ENCODE measurements around the gene TBC1D9. TPM values are rescaled to one million over a fixed set of nuclear protein-coding genes. Genes with fewer than 3 reads are reported as not detected.

The TBC1D9 gene
- total RNA-seq, 1 experiment from 2014 or later = 0.70 TPM

GRCh38 chr4:140744421-140744820 lies 11.8 kb downstream of the TBC1D9 start (continued):
- TF ChIP-seq ELF4 (CRISPR knock-in tag; IDR thresholded peaks at IDR 0.05; ENCODE audit: low read depth) (no peak), ATF6 (CRISPR knock-in tag; IDR thresholded peaks at IDR 0.05) (no peak)

- POLR2A ChIA-PET = interaction anchor here (1.0 kb wide), 1 partner anchor 13 kb away, joined by 3 read pairs; the partner anchor contains the start of gene TBC1D9
- no peak overlapping the region for H3K27ac Mint-ChIP-seq
Observed at GRCh38 chr4:140743194-140743931, 12.8 kb downstream of the TBC1D9 start.

DNA sequence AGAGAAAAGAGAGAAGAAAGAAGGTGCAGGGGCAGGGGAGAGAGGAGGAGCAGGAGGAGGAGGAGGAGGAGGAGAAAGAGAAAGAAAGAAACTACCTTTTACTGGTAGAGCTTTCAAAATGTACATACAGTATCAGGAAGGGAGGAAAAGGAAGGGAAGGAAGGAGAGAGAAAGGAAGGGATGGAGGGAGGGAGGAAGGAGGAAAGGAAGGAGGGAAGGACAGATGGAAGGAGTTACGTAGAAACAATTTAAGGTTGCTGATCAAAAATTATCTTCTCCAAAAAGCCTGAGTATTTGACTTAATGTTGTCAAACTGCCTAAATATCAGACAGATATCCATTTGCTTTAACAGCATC lies 13.4 kb downstream of the TBC1D9 start:
- DNase-seq (ENCODE audit: low spot score) (no peak), ATAC-seq (no peak)
- no peaks in the 10 kb centered on the region for H3K27me3 Mint-ChIP-seq (ENCODE audit: low read depth)
- POLR2A ChIA-PET = interaction anchor here (1.0 kb wide), 1 partner anchor 14 kb away, joined by 3 read pairs; the partner anchor contains the start of gene TBC1D9
- H3K36me3 Mint-ChIP-seq = no peaks in the 10 kb centered on the region
- H3K4me1 Mint-ChIP-seq = peaks cover 59% of the 10 kb centered on the region
- no peak overlapping the region for H3K27ac Mint-ChIP-seq
- H3K9me3 Mint-ChIP-seq = peaks cover under 1% of the 10 kb centered on the region; the same call in 1 of the 2 replicates
- CTCF ChIA-PET = interaction anchor here (0.6 to 1.8 kb wide), 9 partner anchors 10 to 174 kb away, joined by 3 to 13 read pairs (median 3); partner anchors contain the start of genes TBC1D9 and UCP1
- no peak overlapping the region for H3K4me3 Mint-ChIP-seq
- no peak for TF ChIP-seq ATF3 (CRISPR knock-in tag; conservative IDR thresholded peaks at IDR 0.05)
- TF ChIP-seq, protein P1, sequence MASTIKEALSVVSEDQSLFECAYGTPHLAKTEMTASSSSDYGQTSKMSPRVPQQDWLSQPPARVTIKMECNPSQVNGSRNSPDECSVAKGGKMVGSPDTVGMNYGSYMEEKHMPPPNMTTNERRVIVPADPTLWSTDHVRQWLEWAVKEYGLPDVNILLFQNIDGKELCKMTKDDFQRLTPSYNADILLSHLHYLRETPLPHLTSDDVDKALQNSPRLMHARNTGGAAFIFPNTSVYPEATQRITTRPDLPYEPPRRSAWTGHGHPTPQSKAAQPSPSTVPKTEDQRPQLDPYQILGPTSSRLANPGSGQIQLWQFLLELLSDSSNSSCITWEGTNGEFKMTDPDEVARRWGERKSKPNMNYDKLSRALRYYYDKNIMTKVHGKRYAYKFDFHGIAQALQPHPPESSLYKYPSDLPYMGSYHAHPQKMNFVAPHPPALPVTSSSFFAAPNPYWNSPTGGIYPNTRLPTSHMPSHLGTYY (CRISPR knock-in tag; IDR thresholded peaks at IDR 0.05) = no peak
- no peak for TF ChIP-seq JAZF1 (CRISPR knock-in tag; IDR thresholded peaks at IDR 0.05)
- TF ChIP-seq ZNF671 (CRISPR knock-in tag; IDR thresholded peaks at IDR 0.05) = no peak
- no peak for TF ChIP-seq USF2 (CRISPR knock-in tag; IDR thresholded peaks at IDR 0.05)
- TF ChIP-seq MYBL2 (CRISPR knock-in tag; IDR thresholded peaks at IDR 0.05) = no peak
- TF ChIP-seq FOXK1 (CRISPR knock-in tag; IDR thresholded peaks at IDR 0.05) = no peak
- no peak for TF ChIP-seq FOXJ3 (CRISPR knock-in tag; IDR thresholded peaks at IDR 0.05; ENCODE audit: borderline replicate concordance)
- no peak for TF ChIP-seq GABPB1 (CRISPR knock-in tag; IDR thresholded peaks at IDR 0.05)
- no peak for TF ChIP-seq NFATC4 (CRISPR knock-in tag; IDR thresholded peaks at IDR 0.05)
- no peak for TF ChIP-seq ATF6 (CRISPR knock-in tag; IDR thresholded peaks at IDR 0.05)
- no peak for TF ChIP-seq CREB1 (CRISPR knock-in tag; IDR thresholded peaks at IDR 0.05)
- TF ChIP-seq ZNF138 (CRISPR knock-in tag; conservative IDR thresholded peaks at IDR 0.05) = no peak
- no peak for TF ChIP-seq RORB (CRISPR knock-in tag; IDR thresholded peaks at IDR 0.05)
- no peak for TF ChIP-seq CDX4 (CRISPR knock-in tag; IDR thresholded peaks at IDR 0.05; ENCODE audit: borderline replicate concordance)
- TF ChIP-seq USF1 (CRISPR knock-in tag; IDR thresholded peaks at IDR 0.05) = no peak
- no peak for TF ChIP-seq ESRRA (CRISPR knock-in tag; IDR thresholded peaks at IDR 0.05; ENCODE audit: borderline replicate concordance)
- TF ChIP-seq ZSCAN18 (CRISPR knock-in tag; IDR thresholded peaks at IDR 0.05) = no peak

More at GRCh38 chr4:140743194-140743931, 12.8 kb downstream of the TBC1D9 start:
- H3K4me3 Mint-ChIP-seq = no peak overlapping the region
- no peaks in the 10 kb centered on the region for H3K27me3 Mint-ChIP-seq (ENCODE audit: low read depth)
- peaks cover 54% of the 10 kb centered on the region for H3K4me1 Mint-ChIP-seq
- TF ChIP-seq TP53 (CRISPR knock-in tag; IDR thresholded peaks at IDR 0.05) (no peak), USF2 (CRISPR knock-in tag; IDR thresholded peaks at IDR 0.05) (0 out of 2 replicates have a peak, but pooled peaks have one; percentile 23)
- peak; percentile 82 for ATAC-seq
- no peak for DNase-seq (ENCODE audit: low spot score)
- H3K9me3 Mint-ChIP-seq = peaks cover 6% of the 10 kb centered on the region
- H3K36me3 Mint-ChIP-seq = no peaks in the 10 kb centered on the region
- CTCF ChIA-PET = interaction anchor here (0.6 to 1.8 kb wide), 12 partner anchors 10 to 597 kb away, joined by 3 to 13 read pairs (median 3); partner anchors contain the start of genes TBC1D9 and UCP1

All from WTC11 (cell line).